Effector CD4-positive, alpha-beta T cell (primary cell): Measurements from ENCODE around the gene BORCS5.

Experiments
- DNase-seq: peaks from one replicate; pipeline ENCODE4 v3.0.0-alpha.2; 2020

BORCS5 gene

DNA sequence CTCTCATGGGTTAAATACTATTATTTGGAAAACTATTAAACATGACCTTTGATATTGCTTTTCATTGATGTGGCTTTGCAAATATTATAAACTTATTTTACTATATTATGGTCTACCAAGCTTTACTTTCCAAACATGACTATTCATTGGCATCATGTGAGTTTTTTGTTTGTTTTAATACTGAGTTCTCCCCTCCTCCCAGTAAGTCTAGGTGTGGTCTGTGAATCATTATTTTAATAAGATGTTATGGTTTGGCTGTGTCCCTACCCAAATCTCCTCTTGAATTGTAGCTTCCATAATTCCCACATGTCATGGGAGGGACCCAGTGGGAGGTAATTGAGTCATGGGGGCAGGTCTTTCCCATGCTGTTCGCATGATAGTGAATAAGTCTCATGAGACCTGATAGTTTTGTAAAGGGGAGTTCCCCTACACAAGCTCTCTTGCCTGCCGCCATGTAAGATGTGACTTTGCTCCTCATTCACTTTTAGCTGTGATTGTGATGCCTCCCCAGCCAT, 80.0 kb downstream of the BORCS5 start:
- DNase-seq, result no peak

DNA sequence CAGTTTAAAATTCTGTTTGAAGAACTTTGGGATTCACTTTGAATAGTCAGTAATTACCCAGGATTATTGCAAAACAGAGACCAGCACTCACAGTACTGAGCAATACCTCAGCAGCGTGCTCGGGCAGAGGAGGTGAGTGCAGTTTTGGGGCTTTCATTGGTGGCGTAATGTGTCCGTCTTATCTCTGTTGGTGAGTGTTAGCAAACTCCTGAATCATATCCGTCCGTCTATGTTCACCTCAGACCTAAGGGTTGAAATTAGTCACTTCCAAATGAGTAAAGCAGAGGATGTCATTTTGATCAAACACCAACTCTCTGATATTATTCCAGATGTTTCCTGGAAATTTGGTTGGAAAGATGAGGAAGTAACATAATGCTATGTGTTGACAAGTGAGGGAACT, 82.8 kb downstream of the BORCS5 start:
- peak; percentile 38 for DNase-seq

DNA sequence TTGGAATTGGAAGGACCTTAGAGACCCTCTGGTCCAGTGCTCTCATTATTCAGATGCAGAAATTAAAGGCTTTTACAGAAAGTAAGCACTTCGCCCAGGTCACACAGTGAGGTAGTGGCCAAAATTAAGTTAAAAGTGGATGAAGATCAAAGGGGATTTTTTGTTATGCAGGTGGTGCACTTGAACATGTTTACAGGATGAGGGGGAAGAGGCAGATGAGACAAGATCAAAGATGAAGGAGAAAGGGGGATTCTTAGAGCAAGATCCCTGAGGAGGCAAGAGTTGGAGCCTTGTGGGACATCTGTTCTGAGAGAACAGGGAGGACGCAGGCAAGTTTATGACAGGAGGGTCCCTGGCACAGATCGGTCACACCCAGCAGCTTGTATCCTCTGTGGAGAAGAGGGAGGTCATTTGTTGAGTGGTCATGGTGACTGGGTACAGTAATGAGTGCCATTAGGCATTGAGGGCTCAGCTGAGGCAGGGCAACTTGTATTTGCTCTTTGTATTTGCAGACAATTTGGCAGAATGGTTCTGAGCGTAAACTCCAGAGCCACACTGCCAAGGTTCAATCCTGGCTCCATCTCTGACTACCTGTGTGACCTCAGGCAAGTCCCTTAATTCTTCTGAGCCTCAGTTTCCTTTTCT, 84.0 kb downstream of the BORCS5 start:
- no peak for DNase-seq

DNA sequence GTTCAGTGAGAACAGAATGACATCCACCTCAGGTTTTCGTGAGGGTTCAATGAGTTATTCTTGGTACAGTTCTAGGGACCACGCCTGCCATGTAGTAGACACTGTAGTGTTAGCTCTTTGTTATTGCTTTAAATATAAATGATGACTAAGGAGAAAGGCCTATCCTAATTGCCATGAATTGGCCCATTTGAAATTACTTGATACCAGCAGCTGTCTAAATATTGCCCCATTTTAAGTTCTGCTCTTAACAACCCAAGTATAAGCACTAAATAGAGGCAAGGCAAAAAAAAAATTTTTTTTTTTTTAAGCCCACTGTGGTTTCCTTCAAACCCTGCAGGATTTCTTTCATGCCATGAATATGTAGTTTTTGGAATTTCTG, 84.5 kb downstream of the BORCS5 start:
- DNase-seq, result no peak

DNA sequence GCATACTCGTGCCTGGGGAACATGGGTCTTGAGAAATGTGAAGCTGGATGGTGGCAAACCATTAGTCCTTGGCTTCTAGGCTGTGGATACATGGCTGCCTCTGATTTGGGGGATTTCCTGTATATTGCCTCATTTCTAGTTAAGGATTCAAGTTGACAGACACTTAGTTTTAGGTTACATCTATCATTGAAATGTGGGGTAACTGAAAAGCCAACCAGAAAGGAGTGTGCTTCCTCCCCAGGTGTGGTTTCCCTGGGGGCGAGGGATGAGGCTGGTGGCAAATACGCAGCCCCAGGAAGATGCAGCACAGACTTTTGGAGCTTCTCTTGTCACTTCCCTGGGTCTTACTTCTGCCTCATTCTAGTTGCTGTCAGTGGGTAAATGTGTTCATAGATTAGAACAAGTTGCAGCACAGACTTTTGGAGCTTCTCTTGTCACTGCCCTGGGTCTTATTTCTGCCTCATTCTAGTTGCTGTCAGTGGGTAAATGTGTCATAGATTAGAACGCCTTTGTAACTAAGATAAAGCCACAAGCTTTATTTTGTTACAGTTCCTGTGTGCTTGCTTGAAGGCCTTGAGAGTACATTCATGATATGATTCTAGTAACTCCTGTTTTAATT, 85.1 kb downstream of the BORCS5 start:
- DNase-seq, result peak; percentile 56

DNA sequence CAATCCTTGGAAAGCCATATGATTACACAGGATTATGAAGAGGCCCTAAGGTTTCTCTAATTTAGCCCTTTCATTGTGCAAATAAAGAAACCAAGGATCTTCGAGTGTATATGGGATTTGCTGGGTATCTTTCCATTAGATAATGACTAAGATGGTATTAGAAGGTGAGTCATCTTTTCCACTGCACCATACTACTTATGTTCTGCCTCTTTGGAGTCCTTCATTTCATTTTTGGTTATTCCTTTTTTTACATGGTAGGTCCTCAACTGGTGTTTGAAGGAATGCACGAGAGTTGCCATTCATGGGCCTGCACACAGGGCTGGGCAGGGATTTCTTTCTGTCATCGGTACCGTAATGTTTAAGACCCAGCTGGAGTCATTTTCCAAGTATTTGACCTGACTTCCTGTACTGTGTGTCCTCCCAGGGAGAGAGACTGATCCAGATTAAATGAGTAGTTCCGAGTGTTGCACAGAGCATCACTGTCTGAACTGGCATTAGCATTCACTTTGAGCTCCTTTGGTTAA, 85.7 kb downstream of the BORCS5 start:
- DNase-seq, result no peak

DNA sequence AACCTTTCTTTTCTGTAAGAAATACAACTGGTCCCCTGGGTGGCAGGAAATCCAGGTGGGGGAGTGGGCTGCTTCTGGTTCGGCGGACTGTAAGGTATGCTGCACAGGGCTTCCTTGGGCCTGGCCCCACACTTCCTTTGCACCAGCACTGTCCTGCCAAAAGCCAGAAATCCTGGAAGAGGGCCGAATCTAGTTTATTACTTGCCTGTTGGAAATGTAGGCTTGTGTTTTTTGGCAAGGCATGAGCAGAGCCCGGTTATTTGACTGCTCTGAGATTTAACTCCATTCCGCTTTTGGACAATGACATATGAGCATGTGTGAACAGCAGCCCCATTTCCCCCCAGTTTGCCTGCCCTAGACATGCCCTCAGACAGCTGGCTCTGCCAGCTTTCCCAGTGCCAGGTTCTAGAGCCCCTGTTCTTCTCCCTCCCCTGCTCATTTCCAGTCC, 86.6 kb downstream of the BORCS5 start:
- no peak for DNase-seq

DNA sequence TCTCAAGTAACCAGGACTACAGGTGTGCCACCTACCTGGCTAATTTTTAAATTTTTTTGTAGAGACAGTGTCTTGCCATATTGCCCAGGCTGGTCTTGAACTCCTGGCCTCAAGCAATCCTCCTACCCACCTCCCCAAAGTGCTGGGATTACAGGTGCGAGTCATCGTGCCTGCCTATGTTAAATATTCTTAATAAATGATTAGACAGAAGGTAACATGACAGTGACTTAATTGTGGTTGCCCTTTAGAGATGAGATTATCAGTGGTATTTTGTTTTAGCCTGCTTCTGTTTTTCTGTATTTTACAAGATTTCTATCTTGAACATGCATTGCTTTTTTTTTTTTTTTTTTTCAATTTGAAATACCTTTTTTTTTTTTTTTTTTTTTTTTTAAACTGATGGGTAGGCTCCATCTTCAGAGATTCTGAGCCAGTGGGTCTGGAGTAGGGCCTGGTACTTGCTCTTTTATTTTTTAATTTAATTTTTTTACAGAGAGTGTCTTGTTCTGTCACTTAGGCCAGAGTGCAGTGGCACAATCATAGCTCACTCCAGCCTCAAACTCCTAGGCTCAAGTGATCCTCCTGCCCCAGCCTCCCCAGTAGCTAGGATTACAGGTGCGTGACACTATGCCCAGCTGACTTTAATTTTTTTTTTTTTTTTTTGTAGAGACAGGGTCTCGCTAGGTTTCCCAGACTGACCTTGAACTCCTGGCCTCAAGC, 88.4 kb downstream of the BORCS5 start:
- no peak for DNase-seq

DNA sequence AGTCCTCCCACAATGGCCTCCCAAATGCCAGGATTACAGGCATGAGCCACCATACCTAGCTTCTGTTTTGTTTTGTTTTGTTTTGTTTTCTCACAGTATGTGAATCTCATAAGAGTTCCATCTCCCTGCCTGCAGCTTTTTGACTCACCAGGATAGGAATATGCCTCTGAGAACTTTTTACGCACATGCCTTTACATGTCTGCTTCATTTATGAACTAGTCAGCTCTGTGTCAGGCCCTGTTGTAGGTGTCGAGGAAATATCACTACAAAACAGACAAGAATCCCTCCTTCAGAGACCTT, 89.0 kb downstream of the BORCS5 start:
- no peak for DNase-seq

DNA sequence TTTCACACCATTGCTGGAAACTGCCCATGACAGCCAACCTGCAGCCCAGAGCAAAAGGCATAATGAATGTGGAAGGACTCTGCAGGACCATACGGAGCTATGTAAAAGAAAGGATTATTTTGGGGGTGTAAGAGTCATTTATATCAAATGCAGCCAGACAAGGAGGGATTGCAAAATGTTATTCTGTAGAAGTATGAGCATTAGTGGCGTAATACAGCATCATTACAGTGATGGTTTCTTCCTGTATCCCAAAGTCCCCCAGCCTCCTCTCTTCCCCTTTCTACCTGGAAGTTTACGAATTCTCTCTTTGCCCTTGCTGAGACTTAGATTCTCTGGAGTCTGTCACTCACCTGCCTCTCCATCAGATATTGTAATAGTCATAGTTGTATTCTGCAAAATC, 89.9 kb downstream of the BORCS5 start:
- DNase-seq, result no peak

DNA sequence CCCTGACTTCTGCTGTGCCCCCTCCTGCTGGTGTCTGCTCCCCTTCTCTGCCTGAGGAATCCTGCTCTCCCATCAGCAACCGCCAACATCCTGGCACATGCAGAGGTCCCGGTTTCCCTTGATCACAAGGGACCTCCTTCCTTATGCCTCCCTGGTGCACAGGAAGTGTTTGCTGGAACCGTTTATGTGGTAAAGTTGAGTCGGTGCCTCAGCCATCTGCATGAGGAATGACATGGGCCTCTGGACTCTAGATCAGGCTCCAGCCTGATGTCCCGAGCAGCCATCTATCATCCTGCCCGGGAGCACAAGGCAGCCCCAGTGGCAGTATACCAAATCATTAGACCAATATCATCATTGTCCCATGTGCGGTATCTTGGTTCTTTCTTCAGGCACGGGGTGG, 90.4 kb downstream of the BORCS5 start:
- no peak for DNase-seq

DNA sequence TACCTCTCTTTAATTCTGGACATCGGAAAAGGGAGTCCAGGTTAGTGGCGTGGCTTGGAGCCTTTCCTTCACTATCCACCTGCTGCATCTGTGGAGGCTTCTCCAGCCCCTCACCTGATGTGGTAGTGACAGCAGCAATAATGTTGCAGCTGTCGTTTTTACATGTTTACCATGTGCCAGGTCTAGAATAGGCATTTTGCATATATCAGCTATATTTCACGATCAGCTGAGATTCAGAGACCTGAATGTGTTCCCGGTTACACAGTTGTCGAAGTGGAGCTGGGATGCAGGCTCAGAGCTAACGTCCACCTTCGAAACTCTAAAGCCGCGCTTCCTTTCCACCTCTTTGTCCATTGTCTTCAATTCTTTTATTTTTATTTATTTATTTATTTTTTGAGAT, 91.0 kb downstream of the BORCS5 start:
- no peak for DNase-seq

DNA sequence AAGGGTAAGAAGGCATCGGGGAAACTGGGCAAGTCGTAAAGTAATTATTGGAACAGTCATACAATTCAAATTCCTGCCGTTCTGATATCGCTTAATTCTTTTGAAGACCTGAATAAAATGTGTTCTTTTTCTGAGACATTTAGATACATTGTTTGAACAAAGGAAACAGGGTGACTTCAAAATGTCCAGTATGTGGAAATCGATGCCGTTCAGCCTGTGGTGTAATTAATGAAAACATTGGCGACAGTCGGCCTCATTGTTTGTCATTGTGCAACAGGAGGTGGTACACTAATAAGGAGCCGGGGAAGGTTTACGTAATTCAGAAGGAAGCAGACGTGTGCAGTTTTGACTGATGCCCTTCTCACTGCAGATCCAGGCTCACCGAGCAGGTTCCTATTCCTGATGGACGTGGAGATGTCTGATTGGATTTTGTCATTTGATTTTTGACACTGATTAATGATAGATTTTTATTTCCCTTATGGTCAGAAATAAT, 92.7 kb downstream of the BORCS5 start:
- DNase-seq, result no peak

DNA sequence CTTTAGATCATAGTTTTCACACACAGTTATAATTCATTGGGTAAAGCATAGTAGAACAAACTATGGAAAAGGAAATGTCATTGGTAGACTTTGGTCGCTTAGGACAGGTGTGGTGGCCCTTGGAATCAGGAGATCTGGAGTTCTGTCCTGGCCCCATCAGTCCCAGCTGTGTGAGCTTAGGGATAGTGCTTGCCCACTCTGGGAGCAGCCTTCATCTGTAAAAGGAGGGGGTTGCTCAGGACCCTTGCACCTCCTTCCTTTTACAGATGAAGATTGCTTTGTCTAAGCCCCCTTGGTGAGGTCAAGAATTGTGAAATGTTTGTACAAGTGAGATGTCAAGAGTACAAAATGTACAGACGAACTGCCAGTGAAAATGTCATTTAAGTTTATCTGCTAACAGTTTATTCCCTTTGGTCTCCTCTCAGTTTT, 93.2 kb downstream of the BORCS5 start:
- DNase-seq, result no peak

DNA sequence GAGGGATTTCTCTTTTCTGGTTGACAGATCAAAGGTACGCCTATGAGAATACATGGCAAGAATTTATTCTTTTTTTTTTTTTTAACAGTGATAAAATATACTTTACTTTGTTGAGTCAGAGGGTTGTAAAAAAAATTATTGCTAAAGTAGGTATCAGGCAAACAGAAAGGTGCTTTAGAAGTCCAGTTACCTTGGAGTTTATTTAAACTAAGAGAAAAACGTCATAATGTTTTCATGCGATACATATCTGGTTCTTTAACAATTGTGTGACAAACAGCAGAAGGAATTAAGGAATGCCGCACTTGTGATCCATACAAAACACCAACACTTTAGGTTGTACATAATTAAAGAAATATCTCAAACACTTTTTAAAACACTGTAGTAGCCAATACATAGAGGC, 94.2 kb downstream of the BORCS5 start:
- DNase-seq, result no peak

DNA sequence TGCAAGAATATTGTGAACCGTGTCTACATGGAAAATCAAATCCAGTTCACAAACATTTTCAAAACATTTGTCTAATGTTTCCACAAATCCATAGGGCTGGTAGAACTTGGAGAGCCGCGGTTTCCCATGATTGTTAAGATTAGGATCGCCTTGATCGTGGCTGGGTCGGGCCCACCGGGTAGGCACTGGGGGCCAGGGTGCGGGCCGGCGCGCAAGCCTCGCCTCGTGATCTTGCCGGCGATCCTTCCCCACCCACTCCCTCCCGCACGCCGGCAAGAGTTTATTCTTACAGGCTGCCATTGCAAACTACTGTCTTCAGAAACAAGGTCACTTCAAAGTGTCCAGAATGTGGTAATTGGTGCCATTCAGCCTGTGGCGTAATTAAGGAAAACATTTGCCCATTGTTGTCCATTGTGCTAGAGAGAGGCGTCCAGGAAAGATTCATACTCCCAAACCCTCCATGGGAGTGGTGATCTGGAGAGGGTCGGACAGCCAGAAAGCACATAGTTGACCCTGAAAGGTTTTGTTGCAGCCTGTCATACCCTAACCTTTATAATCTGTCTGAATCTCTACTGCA, 95.5 kb downstream of the BORCS5 start:
- DNase-seq, result no peak

DNA sequence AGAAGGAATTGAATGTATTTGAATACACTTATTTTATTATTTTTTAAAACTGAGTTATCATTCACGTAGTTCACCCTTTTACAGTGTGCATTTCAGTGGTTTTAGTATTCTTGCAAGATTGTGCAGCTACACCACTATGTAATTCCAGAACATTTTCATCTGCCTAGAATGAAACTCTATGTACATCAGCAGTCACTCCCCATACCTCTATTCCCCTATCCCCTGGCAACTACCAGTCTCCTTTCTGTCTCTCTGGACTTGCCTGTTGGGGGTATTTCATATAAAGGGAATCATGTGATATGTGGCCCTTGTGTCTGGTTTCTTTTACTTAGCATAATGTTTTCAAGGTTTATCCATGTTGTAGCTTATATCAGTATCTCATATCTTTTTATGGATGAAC, 96.8 kb downstream of the BORCS5 start:
- DNase-seq, result no peak

DNA sequence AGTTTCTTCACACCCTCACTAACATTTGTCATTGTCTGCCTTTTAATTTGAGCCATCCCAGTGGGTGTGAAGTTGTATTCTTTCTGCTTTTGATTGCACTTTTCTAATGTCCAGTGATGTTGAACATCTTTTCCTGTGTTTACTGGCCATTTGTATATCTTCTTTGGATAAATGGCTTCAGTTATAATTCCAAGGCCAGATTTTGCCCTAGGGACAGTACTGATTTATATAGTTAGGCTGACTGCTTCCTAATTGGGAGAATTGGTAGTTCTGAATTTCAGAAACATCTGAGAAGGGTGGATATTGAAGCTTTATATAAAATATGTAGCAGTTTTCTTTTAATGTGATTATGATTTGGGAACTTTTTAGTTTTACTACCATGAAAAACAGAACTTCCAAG, 97.4 kb downstream of the BORCS5 start:
- no peak for DNase-seq

DNA sequence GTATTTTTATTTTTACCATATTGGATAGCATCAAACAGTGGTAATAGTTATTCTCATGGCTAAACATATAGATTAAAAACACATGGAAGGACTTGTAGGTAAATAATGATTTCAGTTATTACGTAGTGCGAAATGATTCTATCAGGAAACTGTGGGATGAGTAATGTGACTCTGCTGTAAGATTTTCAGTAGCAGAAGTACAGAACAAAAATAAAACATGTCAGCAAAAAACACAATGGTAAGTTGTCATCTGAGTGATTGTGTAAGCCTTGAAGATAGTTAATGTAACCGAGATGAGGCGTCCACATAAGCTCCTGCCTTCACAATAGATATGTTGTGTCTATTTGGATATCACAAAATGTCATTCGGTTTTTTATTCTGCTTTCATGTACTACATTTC, 99.8 kb downstream of the BORCS5 start:
- no peak for DNase-seq

DNA sequence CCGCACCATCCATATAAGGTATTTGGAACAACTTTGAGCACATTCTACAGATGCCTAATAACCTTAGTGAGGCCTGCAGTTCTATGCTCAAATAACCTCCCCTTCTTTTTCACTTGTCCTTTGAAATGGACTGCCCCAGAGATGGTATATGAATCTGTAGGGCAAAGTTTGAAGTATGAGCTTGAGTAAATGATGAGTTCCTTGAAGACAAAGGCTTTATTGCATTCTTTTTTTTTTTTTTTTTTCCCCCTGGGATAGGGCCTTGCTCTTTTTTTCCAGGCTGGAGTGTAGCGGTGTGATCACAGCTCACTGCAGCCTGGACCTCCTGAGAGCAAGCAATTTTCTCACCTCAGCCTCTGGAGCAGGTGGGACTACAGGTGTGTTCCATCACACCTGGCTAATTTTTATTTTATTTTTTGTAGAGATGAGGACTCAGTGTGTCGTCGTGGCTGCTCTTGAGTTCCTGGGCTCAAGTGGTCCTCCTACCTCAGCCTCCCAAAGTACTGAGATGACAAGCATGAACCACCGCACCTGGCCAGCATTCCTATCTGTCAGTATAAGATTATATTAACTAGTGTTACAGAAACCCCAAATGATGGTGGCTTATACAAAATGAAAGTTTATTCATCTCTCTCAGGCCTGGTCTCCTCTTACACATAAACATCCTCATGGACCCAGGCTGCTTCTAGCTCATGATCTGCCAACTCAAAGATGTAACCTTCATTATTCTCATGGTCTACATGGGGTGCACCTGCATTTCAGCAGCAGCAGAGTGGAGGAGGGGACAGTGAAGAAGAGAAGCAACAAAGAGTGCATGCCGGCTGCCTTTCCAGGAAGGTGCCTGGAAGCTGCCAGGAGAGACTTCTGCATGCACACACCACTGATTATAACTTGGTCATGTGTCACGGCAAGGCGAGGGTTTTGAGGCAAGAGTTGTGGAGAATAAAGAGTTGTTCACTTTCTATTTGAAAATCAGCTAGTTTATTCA, 104.4 kb downstream of the BORCS5 start:
- DNase-seq, result no peak

DNA sequence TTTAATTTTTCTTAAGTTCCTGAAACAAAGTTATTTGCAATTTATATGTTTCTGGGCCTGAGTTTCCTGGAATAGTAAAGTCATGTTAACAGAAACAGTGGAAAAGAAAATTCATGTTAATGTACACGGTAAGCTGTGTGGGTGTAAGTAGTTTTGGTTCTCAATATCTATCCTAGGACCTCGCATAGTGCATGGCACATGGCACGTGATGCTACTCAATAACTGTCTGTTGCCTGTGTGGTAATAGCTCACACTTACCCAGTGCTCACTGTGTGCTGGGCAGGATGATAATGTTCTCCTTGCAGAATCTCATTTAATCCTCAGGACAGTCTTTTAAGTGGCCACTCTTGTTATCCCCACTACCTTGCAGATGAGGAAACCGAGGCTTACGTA, 105.0 kb downstream of the BORCS5 start:
- DNase-seq, result no peak

DNA sequence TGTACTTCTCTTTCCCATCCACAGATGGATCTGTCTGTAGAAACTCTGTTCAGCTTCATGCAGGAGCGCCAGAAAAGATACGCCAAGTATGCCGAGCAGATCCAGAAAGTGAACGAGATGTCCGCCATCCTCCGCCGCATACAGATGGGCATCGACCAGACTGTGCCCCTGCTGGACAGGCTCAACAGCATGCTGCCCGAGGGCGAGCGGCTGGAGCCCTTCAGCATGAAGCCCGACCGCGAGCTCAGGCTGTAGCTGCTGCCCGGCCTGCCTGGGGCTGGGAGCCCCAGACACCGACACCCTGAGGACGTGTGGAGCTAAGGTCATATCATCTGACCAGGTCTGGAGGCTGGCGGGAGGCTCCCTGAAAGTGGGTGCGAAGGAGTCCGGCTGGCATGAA, 108.6 kb downstream of the BORCS5 start:
- no peak for DNase-seq
